ENCODE data around the gene SMIM10L2A.
A peak's percentile ranks its signal among the peaks of the same experiment; 100 is the strongest.
"Not testable (repeated sequence)": the region's sequence is repeated elsewhere in the genome, so short reads cannot be mapped to it uniquely, and the experiment has no call there.

SMIM10L2A gene

DNA sequence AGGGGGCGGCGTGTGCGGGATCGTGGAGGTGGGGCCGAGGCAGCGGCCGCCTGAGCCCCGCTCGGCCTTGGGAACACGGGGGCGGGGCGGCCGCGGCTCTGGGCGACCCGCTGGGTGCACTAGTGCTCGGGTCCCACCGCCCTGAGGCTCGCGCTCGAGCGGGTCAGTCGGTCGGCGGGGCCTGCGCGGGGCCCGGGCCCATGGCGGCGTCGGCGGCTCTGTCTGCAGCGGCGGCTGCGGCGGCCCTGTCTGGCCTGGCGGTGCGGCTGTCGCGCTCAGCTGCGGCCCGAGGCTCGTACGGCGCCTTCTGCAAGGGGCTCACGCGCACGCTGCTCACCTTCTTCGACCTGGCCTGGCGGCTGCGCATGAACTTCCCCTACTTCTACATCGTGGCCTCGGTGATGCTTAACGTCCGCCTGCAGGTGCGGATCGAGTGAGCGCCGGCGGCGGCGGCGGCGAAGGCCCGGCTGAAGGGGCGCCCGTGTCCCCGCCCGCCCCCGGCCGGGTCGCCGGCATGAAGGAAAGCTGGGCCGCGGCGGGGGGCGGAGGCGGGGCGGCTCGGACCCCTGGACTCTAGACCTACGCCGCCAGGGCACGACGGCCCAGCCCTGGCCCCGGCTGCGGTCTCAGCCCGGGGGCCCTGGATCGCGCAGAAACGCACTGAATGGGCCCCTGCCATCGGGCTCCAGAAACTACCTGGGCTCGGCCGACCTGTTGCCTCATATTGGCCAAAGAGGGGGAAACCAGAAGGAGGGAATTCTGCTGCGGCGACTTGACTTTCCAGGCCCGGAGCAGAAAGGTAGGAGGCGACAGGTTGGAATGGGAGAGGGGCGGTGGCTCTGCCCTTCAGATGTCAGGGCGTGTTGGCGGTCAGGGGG lies at the start of gene SMIM10L2A:
Gene SMIM10L2A, plus strand, starts transcription at position 13 of the 878 bp plus-strand sequence. Its CDS starts 188 bp downstream, at position 201.
- no peak for DNase-seq (ENCODE audit: low read depth)

DNA sequence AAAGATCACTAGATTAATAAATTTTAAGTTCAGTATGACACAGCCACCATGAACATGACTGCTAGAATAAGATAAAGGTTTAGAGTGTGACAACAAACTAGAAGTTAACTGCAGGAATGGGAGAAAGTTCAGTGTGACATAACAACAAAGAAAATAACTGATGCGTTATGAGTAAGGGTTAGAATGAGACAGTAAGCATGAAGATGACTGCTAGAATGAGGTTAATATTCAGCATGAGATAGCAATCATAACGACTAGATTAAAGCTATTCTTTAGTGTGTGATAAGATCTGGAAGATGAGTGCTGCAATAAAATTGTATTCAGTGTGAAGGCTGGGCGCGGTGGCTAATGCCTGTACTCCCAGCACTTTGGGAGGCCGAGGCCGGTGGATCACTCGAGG lies 48.4 kb upstream of the SMIM10L2A start:
- no peak for DNase-seq (ENCODE audit: low read depth)

- DNase-seq (ENCODE audit: low read depth) = no peak
These were observed 39.5 kb upstream of the SMIM10L2A start for GRCh38 chrX:135382260-135382659.

DNA sequence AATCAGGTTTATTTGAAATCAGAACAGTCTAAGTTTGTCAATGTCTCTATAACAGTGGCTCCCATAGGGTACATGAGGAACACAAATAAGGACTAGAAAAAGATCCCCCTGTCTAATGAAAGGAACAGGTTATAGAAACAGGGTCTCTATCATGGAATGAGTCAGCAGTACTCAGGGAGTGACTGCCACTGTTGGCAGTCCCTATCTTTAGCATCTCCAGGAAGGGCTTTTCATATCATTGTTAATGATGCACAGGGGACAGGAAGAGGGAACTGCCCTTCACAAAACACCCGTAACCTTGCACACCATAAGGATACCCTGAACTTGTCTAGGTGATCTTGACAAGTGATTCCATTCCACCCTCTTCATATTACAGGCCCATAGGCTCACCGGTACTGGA lies 38.5 kb upstream of the SMIM10L2A start:
- DNase-seq (ENCODE audit: low read depth) = no peak

DNA sequence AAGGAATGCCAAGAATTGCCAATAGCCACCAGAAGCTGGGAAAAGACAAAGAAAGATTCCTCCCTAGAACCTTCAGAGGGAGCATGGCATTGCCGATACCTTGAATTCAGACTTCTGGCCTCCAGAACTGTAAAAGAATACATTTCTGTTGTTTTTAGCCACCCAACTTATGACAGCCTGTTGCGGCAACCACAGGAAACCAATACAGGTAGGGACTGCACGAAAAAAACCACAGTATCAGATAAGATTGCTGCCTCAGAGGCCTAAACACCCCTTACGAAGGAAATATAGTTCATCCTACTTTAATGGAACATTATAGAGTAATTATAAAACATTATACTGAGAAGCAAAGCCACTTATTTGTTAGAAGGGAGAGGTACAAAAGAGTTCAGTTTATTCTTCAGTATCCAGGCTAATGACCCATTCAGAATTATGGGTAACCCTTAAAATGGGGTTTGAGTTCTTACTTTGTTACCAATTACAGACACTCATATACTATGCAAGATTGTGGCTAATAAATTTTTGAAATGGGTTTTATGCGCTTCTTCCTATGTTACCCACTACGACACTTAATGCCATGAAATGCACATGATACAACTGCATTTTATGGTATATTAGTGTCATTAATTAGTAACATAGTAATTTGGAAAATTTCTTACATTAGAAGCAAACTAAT lies 37.4 kb upstream of the SMIM10L2A start:
- no peak for DNase-seq (ENCODE audit: low read depth)

DNA sequence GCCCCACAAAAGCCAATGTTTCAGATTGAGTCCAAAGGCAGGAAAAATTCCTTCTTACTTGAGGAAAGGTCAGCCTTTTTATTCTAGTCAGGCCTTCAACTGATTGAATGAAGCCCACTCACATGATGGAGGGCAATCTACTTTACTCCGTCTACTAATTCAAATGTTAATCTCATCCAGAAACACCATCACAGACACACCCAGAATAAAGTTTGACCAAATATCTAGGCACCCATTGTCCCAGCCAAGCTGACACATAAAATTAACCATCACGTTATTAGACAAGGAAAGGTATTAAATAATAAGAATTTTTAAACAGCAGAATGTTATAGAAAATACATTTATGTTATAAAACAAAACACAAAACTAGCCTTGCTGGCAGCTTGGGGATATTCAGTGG lies 32.9 kb upstream of the SMIM10L2A start:
- no peak for DNase-seq (ENCODE audit: low read depth)

DNA sequence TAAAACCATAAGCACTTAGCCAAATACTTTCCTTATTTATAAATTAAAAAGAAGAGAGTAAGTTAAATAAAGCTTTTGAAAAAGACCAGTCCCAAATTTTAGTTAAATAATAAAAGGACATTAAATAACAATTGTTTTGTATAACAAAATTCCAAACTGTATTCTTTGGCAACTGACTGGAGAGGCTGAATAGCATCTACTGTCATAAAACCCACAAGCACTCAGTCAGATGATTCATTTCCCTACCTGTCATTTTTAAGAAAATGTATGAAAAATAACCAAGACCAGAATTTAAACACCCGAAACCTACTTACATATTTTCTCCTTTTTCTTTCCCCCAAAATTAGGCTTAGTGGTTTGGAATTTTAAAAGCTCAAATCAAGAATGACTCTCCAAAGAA lies 32.5 kb upstream of the SMIM10L2A start:
- no peak for DNase-seq (ENCODE audit: low read depth)

DNA sequence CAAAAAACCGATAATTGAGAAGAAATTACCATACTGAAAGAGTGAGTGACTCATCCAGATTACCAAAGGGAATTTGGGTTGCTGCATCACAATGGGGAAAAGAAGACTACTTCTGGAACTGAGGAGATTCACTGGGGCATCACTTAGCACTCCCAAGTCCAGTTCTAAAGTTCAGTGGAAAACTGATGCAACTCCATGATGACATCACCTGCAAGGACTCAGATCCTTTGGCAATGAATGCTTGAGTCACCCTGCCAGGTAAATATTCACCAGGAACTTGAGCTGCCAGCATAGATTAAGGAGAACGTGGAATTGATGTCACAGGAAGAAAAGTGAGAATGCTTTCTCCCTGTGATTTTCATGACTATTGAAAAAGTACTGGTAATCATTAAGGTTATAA lies 32.0 kb upstream of the SMIM10L2A start:
- DNase-seq (ENCODE audit: low read depth) = no peak

GRCh38 chrX:135391734-135392133 lies 30.0 kb upstream of the SMIM10L2A start:
- no peak for DNase-seq (ENCODE audit: low read depth)

DNA sequence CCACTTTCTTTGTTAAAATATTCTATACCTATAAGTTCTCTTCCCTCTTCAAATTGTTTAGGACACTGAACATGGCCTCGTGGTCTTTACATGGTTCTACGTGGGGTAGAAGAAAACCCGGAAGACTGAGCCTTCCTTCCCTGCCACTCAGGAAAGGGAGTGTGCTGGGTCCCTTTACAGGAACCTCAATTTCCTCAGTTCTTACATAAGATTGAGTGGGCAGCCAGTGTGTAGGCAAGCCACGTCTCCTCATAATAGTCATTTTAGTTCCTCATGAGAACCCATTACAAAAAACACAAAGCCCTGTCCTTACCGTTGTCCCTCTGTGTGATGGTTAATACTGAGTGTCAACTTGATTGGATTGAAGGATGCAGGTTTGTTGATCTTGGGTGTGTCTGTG lies 28.7 kb upstream of the SMIM10L2A start:
- DNase-seq (ENCODE audit: low read depth) = no peak

DNA sequence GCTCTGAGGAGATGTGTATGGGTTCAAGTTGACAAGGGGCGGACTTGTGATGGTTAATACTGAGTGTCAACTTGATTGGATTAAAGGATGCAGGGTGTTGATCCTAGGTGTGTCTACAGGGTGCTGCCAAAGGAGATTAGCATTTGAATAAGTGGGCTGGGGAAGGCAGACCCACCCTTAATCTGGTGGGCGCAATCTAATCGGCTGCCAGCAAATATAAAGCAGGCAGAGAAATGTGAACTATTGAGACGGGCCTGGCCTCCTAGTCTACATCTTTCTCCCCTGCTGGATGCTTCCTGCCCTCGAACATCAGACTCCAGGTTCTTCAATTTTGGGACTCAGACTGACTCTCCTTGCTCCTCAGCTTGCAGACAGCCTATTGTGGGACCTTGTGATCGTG lies 26.7 kb upstream of the SMIM10L2A start:
- DNase-seq (ENCODE audit: low read depth) = no peak

- no peak for DNase-seq (ENCODE audit: low read depth)
These were observed 25.6 kb upstream of the SMIM10L2A start for GRCh38 chrX:135396109-135396508.

GRCh38 chrX:135396566-135396965 lies 25.2 kb upstream of the SMIM10L2A start:
- DNase-seq (ENCODE audit: low read depth) = no peak

GRCh38 chrX:135397652-135398051 lies 24.1 kb upstream of the SMIM10L2A start:
- DNase-seq (ENCODE audit: low read depth) = no peak

GRCh38 chrX:135403374-135403773 lies 18.4 kb upstream of the SMIM10L2A start:
- DNase-seq (ENCODE audit: low read depth) = no peak

GRCh38 chrX:135406428-135406827 lies 15.3 kb upstream of the SMIM10L2A start:
- not testable (repeated sequence) for DNase-seq (ENCODE audit: low read depth)

DNA sequence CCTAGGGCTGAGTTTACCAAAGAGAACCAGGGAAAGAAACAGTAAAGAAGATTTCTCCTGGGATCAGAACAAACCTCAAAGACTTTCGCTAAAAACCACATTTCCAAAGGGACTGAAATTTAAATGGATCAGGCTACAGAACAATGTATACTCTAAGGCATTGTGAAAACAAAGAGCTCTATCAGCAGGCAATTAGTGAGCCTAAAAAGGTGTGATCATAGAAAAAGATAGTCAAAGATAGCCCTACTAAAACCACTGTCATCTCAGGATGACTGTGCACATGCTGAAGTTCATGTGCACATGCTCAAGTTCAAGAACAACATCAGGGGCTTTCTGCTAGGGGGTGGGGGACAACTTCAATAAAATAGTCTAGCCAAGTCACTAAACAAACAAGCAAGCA lies 12.9 kb upstream of the SMIM10L2A start:
- DNase-seq (ENCODE audit: low read depth) = no peak

DNA sequence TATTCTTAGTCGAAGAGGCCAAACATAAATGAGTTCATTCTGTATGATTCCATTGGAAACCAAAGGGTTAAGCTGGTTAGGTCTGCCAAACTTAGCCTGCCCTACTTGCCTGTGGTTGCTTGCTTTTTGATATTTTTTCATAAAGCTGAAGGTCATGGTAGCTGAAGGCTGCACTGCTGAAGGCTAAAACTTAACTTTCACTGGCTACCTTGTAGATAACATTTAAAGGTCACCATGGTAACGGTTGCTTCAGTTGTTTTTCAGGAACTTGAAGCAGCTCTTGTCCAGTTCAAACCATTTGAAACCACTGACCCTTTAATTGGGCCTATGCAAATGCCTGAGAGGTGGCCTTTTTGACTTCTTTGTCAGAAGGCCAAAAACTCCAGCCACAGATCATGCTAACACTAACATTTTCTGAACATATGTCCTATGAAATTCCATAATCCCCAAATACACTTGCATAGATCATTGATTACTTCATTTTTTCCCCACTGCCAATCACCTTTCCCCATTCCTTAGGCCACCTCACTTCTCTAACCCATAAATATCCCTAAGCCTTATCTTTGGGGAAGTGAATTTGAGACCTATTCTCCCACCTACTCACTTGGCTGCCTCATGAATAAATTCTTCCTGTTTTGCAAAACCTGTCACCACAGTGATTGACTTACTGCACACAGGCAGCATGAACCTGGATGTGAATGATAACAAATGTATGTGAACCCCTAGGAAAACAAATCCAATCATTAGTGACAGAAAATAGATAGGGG lies 10.7 kb upstream of the SMIM10L2A start:
- no peak for DNase-seq (ENCODE audit: low read depth)

DNA sequence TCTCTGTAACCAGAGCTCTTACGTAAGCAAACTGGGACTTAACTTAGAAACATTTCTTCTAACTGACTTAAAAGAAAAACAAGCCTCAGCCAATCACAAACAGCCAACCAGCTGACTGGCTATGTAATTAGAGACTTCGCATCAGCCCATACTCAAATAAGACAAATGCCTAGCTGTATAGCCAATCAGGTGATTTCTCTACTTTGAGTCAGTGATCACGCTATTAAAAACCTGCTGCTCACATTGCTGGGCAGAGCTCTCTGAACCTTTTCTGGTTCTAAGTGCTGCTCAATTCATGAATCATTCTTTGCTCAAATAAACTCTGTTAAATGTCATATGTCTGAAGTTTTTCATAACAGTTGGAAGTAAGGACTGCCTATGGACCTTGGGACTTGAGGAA lies 9.9 kb upstream of the SMIM10L2A start:
- no peak for DNase-seq (ENCODE audit: low read depth)

DNA sequence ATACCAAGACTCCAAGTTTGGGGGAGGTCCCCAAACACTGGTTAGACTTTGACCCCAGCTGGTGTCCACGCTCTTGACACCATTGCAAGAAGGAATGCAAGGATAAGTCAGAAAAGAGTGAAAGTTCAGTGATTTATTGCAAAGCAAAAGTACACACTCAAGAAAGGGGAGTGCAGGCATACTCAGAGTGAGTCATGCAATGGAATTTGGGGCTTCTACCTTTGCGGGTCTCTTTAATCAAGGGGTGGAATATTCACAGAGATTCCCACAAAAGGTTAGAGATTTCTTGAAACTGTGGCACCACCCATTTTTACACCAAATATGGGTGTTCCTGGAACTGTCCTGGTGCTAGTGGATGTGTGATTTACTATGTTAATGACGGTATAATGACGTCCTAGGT lies 5.2 kb upstream of the SMIM10L2A start:
- DNase-seq (ENCODE audit: low read depth) = no peak

GRCh38 chrX:135420831-135421230 lies 913 bp upstream of the SMIM10L2A start:
- no peak for DNase-seq (ENCODE audit: low read depth)

DNA sequence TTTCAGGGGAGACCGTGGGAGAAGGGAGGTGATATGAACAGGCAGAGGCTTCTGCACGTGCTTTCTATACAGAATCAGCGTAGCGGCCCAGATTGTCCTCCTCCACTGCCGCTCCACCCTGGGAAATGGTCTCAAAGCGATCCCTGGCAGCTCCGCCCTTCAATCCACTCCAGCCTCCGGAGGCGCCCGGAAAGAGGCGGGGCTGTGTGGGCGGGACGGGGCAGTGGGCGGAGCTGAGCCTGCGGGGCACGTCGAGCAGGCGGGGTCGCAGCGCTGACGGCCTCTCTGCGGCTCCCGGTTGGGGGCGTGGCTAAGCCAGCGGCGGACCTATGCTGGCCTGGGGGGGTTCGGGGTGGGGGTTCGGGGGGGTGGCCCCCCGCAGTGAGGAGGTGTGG lies 210 bp upstream of the SMIM10L2A start:
- peak; percentile 66 for DNase-seq (ENCODE audit: low read depth)

GRCh38 chrX:135422810-135423168 lies 1.0 kb downstream of the SMIM10L2A start:
- not testable (repeated sequence) for DNase-seq (ENCODE audit: low read depth)

Measured in stimulated activated CD8-positive, alpha-beta memory T cell treated with anti-CD3 and anti-CD28 coated beads, Interleukin-15, amount 100 ng/mL, for 24 hours (primary cell).